Measurements from ENCODE around the gene PSMC5. TPM values are rescaled to one million over a fixed set of nuclear protein-coding genes. Genes with fewer than 3 reads are reported as not detected.

The PSMC5 gene
- total and polyA plus RNA-seq, 2 donors (not counting 3 experiments of a cell fraction or from before 2014, with no cell fraction given) = 179 to 236 TPM

DNA sequence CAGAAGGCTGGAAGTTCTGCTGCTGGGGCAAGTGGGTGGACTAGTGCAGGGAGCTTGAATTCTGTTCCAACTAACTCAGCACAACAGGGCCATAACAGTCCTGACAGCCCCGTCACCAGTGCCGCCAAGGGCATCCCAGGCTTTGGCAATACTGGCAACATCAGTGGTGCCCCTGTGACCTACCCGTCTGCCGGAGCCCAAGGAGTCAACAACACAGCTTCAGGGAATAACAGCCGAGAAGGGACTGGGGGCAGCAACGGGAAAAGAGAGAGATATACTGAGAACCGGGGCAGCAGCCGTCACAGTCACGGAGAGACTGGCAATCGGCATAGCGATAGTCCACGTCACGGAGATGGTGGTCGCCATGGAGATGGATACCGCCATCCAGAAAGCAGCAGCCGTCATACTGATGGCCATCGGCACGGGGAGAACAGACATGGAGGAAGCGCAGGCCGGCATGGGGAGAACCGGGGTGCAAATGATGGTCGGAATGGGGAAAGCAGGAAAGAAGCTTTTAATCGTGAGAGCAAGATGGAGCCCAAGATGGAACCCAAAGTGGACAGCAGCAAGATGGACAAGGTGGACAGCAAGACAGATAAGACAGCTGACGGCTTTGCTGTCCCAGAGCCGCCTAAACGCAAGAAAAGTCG, 9.4 kb upstream of the PSMC5 start:
- intact Hi-C loops (cut with micrococcal nuclease) = no loop called here
- Histone ChIP-seq H4K20me1 (replicated peaks; ENCODE audit: control insufficient read depth, extremely low read depth, insufficient read depth, low read length) (no peaks in the 10 kb centered on the region), H3K9me3 (replicated peaks; ENCODE audit: control insufficient read depth, insufficient read depth, low read length) (no peaks in the 10 kb centered on the region), H3K4me3 (replicated peaks in 1 of 3; ENCODE audit: insufficient read depth in 1 of 3, low read depth in 1 of 3, low read length in 3 of 3) (no peak overlapping the region), H3K27ac (ENCODE audit: insufficient read depth, low read depth, low read length) (no peak overlapping the region), H3K9ac (replicated peaks; ENCODE audit: extremely low read depth, insufficient read depth, low read length) (no peak overlapping the region), H3K27me3 (ENCODE audit: control insufficient read depth in 2 of 2, insufficient read depth in 2 of 2, low read length in 2 of 2) (no peaks in the 10 kb centered on the region), H3K79me2 (ENCODE audit: control insufficient read depth, insufficient read depth, low read length) (peaks cover 7% of the 10 kb centered on the region), H3K36me3 (ENCODE audit: control insufficient read depth in 2 of 2, extremely low read depth in 1 of 2, insufficient read depth in 2 of 2, low read length in 2 of 2) (peaks cover 65 to 71% of the 10 kb centered on the region in 2 experiments), H3K4me2 (ENCODE audit: insufficient read depth, low read length) (no peak overlapping the region), H3K9me1 (replicated peaks; ENCODE audit: control insufficient read depth, extremely low read depth, insufficient read depth, low read length) (no peaks in the 10 kb centered on the region), H3K4me1 (ENCODE audit: control insufficient read depth, extremely low read depth, insufficient read depth, low read length) (no peaks in the 10 kb centered on the region), H2AFZ (ENCODE audit: low read depth, low read length) (no peak overlapping the region)
- POLR2A ChIA-PET = no interaction called here
- BruUV-seq (replicated peaks) = no TSS peak
- CTCF ChIA-PET = no interaction called here
- no peak for FAIRE-seq
- dilution Hi-C loops (cut with MboI; ENCODE audit: extremely low pct_ligation_motif_present, low sequenced_read_pairs) = no loop called here
- no peak for DNase-seq (ENCODE audit: low read depth, low spot score)
- TF ChIP-seq, protein P1, sequence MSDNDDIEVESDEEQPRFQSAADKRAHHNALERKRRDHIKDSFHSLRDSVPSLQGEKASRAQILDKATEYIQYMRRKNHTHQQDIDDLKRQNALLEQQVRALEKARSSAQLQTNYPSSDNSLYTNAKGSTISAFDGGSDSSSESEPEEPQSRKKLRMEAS (IDR thresholded peaks at IDR 0.05; ENCODE audit: insufficient read depth, insufficient read length) = no peak
- no peak for TF ChIP-seq GATA2 (IDR thresholded peaks at IDR 0.05; ENCODE audit: insufficient read depth, insufficient read length, low read depth, low read length)
- no peak for TF ChIP-seq POLR2AphosphoS5 (IDR thresholded peaks at IDR 0.05; ENCODE audit: insufficient read depth, low read depth, low read length)
- no peak for TF ChIP-seq POLR2A (IDR thresholded peaks at IDR 0.05; ENCODE audit: low read depth, low read length)
- no peak for TF ChIP-seq JUN (IDR thresholded peaks at IDR 0.05; ENCODE audit: borderline replicate concordance, insufficient read depth, insufficient read length, low read depth)
- TF ChIP-seq, protein P2, sequence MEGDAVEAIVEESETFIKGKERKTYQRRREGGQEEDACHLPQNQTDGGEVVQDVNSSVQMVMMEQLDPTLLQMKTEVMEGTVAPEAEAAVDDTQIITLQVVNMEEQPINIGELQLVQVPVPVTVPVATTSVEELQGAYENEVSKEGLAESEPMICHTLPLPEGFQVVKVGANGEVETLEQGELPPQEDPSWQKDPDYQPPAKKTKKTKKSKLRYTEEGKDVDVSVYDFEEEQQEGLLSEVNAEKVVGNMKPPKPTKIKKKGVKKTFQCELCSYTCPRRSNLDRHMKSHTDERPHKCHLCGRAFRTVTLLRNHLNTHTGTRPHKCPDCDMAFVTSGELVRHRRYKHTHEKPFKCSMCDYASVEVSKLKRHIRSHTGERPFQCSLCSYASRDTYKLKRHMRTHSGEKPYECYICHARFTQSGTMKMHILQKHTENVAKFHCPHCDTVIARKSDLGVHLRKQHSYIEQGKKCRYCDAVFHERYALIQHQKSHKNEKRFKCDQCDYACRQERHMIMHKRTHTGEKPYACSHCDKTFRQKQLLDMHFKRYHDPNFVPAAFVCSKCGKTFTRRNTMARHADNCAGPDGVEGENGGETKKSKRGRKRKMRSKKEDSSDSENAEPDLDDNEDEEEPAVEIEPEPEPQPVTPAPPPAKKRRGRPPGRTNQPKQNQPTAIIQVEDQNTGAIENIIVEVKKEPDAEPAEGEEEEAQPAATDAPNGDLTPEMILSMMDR (IDR thresholded peaks at IDR 0.05; ENCODE audit: extremely low read depth in 1 of 2, insufficient read depth in 1 of 2, low read depth in 1 of 2, low read length in 2 of 2) = no peak
- TF ChIP-seq EZH2 (IDR thresholded peaks at IDR 0.05; ENCODE audit: borderline replicate concordance, low read depth, low read length, severe bottlenecking) = no peak
- no peak for TF ChIP-seq MYC (IDR thresholded peaks at IDR 0.05; ENCODE audit: low read depth, low read length)
- TF ChIP-seq FOS (IDR thresholded peaks at IDR 0.05; ENCODE audit: borderline replicate concordance, insufficient read depth, low read length) = no peak
